HG03135 (cell line): ENCODE results near the gene DACH2.

Experiments
- ATAC-seq: cut with Tn5 transposase; IDR thresholded peaks from one replicate; pipeline ENCODE4 v1.9.1; 2021; ENCODE audit warnings: mild to moderate bottlenecking, moderate library complexity; ENCODE audit not compliant: unreplicated experiment

DACH2 gene

DNA sequence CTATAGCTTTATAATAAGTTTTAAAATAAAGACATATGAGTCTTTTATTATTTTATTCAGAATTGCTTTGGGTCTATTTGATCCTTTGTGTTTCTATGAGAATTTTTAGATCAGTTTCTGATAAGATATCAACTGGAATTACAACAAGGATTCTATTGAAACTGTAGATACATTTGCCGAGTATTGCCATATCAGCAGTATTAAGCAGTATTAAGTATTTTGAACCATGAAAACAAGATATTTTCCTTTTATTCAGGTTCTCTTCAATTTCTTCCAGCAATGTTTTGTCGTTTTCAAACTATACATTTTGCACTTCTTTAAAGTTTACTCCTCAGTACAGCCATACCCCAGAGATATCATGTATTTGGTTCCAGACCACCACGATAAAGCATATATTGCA is 598.8 kb downstream of the DACH2 start:
- ATAC-seq = no peak

DNA sequence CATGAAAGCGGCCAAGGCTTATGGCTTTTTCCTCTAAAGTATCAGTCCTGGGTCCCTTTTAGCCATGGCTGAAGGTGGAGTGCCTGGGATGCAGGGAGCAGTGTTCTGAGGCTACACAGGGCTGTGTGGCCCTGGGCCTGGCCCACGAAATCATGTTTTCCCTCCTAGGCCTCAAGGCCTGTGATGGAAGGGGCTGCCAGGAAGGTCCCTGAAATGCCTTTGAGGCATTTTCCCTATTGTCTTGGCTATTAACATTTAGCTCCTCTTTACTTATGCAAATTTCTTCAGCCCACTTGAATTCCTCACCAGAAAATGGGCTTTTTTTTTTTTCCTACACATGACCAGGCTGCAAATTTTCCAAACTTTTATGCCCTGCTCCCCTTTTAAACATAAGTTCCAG is 657.0 kb downstream of the DACH2 start:
- no peak for ATAC-seq

- ATAC-seq = no peak
Observed at GRCh38 chrX:86806786-86807185, 658.5 kb downstream of the DACH2 start.

DNA sequence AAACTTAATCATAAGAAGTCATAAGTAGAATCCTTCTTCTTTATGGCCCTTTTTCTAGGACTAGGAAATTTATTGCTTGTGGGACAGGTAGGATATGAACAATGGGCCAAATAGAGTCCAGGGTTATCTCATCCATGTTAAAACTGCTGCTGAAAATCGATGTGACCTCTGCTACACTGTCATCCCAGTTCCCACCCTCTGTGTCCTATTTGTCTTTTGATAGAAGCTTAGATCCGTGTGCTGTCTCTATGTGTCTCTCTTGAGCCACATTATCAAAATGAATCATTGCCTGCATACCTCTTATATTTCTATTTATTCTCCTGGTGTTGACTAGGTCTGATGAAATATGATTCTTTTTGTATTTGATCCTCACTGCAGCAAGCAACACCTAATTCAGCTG is 661.4 kb downstream of the DACH2 start:
- ATAC-seq = no peak

GRCh38 chrX:86829786-86830185 is 681.5 kb downstream of the DACH2 start:
- no peak for ATAC-seq

GRCh38 chrX:86830685-86831084 is 682.4 kb downstream of the DACH2 start:
- ATAC-seq = no peak

- ATAC-seq = no peak
Observed at GRCh38 chrX:86845101-86845500, 696.9 kb downstream of the DACH2 start.
